HL-60 (cell line): ENCODE results near the gene TMEM100.

ENCODE experiments used
- CTCF ChIP-seq: IDR thresholded peaks from one replicate; pipeline ENCODE4 v1.5.1; 2011; ENCODE audit warnings: low read length, control low read depth, inconsistent platforms; ENCODE audit not compliant: insufficient read depth
- GABPA ChIP-seq: IDR thresholded peaks from 2 replicates; pipeline ENCODE4 v1.6.1; 2012; ENCODE audit warnings: low read depth
- POLR2AphosphoS5 ChIP-seq: IDR thresholded peaks from 2 replicates; pipeline ENCODE4 v1.6.1; 2012; ENCODE audit warnings: low read depth
- SPI1 ChIP-seq: IDR thresholded peaks from 2 replicates; pipeline ENCODE4 v1.6.1; 2012; ENCODE audit warnings: low read depth, mild to moderate bottlenecking, borderline replicate concordance
- TF ChIP-seq, protein P1 (sequence below): IDR thresholded peaks from 2 replicates; pipeline ENCODE4 v1.6.1; 2012; ENCODE audit warnings: low read depth; ENCODE audit not compliant: insufficient replicate concordance

GRCh38 chr17:55726440-55726839, 3.8 kb upstream of the TMEM100 start:
- TF ChIP-seq CTCF (no peak), SPI1 (no peak), POLR2AphosphoS5 (no peak), GABPA (no peak)
- TF ChIP-seq, protein P1, sequence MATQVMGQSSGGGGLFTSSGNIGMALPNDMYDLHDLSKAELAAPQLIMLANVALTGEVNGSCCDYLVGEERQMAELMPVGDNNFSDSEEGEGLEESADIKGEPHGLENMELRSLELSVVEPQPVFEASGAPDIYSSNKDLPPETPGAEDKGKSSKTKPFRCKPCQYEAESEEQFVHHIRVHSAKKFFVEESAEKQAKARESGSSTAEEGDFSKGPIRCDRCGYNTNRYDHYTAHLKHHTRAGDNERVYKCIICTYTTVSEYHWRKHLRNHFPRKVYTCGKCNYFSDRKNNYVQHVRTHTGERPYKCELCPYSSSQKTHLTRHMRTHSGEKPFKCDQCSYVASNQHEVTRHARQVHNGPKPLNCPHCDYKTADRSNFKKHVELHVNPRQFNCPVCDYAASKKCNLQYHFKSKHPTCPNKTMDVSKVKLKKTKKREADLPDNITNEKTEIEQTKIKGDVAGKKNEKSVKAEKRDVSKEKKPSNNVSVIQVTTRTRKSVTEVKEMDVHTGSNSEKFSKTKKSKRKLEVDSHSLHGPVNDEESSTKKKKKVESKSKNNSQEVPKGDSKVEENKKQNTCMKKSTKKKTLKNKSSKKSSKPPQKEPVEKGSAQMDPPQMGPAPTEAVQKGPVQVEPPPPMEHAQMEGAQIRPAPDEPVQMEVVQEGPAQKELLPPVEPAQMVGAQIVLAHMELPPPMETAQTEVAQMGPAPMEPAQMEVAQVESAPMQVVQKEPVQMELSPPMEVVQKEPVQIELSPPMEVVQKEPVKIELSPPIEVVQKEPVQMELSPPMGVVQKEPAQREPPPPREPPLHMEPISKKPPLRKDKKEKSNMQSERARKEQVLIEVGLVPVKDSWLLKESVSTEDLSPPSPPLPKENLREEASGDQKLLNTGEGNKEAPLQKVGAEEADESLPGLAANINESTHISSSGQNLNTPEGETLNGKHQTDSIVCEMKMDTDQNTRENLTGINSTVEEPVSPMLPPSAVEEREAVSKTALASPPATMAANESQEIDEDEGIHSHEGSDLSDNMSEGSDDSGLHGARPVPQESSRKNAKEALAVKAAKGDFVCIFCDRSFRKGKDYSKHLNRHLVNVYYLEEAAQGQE: no peak
